Nephron progenitor cell (in vitro differentiated cells): ENCODE measurements around the gene ACVR1B.

Source experiments
- DNase-seq: peaks from one replicate; pipeline ENCODE4 v3.0.0; 2021
- H3K27ac Mint-ChIP-seq: 2 replicates; pipeline ENCODE4 v1.8.0; 2021; ENCODE audit warnings: mild to moderate bottlenecking, moderate library complexity, mixed read lengths
- H3K27me3 Mint-ChIP-seq: 2 replicates; pipeline ENCODE4 v1.8.0; 2021; ENCODE audit warnings: mild to moderate bottlenecking, low read depth, mixed read lengths; ENCODE audit not compliant: poor library complexity
- H3K36me3 Mint-ChIP-seq: 2 replicates; pipeline ENCODE4 v1.8.0; 2021; ENCODE audit warnings: low read depth, mixed read lengths
- H3K4me1 Mint-ChIP-seq: 2 replicates; pipeline ENCODE4 v1.8.0; 2021; ENCODE audit warnings: mixed read lengths
- H3K4me3 Mint-ChIP-seq: 2 replicates; pipeline ENCODE4 v1.8.0; 2021; ENCODE audit warnings: mild to moderate bottlenecking, moderate library complexity, mixed read lengths
- H3K9me3 Mint-ChIP-seq: 2 replicates; pipeline ENCODE4 v1.8.0; 2021; ENCODE audit warnings: mild to moderate bottlenecking, moderate library complexity, mixed read lengths
- CTCF ChIP-seq: fragments of 200-600 bp; sonication (generic); IDR thresholded peaks from 2 replicates; pipeline ENCODE4 v1.5.0; 2021; ENCODE audit warnings: antibody characterized with exemption

ACVR1B gene

GRCh38 chr12:51972422-51972812, 20.9 kb downstream of the ACVR1B start:
- no peaks in the 10 kb centered on the region for H3K27me3 Mint-ChIP-seq
- no peak for DNase-seq
- no peak overlapping the region for H3K4me3 Mint-ChIP-seq
- H3K36me3 Mint-ChIP-seq, result peaks cover 36% of the 10 kb centered on the region
- peaks cover 45% of the 10 kb centered on the region for H3K4me1 Mint-ChIP-seq
- no peak overlapping the region for H3K27ac Mint-ChIP-seq
- no peak for TF ChIP-seq CTCF
- H3K9me3 Mint-ChIP-seq, result no peaks in the 10 kb centered on the region

- H3K27ac Mint-ChIP-seq, result peak overlapping the region; percentile 26
- H3K9me3 Mint-ChIP-seq, result no peaks in the 10 kb centered on the region
- DNase-seq, result no peak
- peaks cover 45% of the 10 kb centered on the region for H3K4me1 Mint-ChIP-seq
- TF ChIP-seq CTCF, result no peak
- H3K4me3 Mint-ChIP-seq, result no peak overlapping the region
- no peaks in the 10 kb centered on the region for H3K27me3 Mint-ChIP-seq
- peaks cover 40% of the 10 kb centered on the region for H3K36me3 Mint-ChIP-seq
These were observed 21.4 kb downstream of the ACVR1B start for GRCh38 chr12:51972849-51973273.

GRCh38 chr12:51973560-51973959, 22.1 kb downstream of the ACVR1B start:
- no peak for DNase-seq
- no peak for TF ChIP-seq CTCF
- H3K4me3 Mint-ChIP-seq, result no peak overlapping the region
- H3K9me3 Mint-ChIP-seq, result no peaks in the 10 kb centered on the region
- H3K4me1 Mint-ChIP-seq, result peaks cover 45% of the 10 kb centered on the region
- H3K36me3 Mint-ChIP-seq, result peaks cover 47% of the 10 kb centered on the region
- H3K27me3 Mint-ChIP-seq, result no peaks in the 10 kb centered on the region
- peak overlapping the region; percentile 25 for H3K27ac Mint-ChIP-seq

GRCh38 chr12:51974646-51975045, 23.1 kb downstream of the ACVR1B start:
- TF ChIP-seq CTCF, result no peak
- Mint-ChIP-seq H3K9me3 (no peaks in the 10 kb centered on the region), H3K27ac (no peak overlapping the region), H3K4me3 (no peak overlapping the region), H3K36me3 (peaks cover 47% of the 10 kb centered on the region), H3K27me3 (no peaks in the 10 kb centered on the region), H3K4me1 (peaks cover 45% of the 10 kb centered on the region)
- no peak for DNase-seq

- Mint-ChIP-seq H3K27me3 (no peaks in the 10 kb centered on the region), H3K36me3 (peaks cover 50% of the 10 kb centered on the region), H3K9me3 (no peaks in the 10 kb centered on the region), H3K27ac (peak overlapping the region; percentile 51), H3K4me3 (no peak overlapping the region), H3K4me1 (peaks cover 41% of the 10 kb centered on the region)
- no peak for TF ChIP-seq CTCF
- no peak for DNase-seq
These were observed 23.7 kb downstream of the ACVR1B start for GRCh38 chr12:51975196-51975595.

GRCh38 chr12:51976376-51977160, 25.1 kb downstream of the ACVR1B start:
- Mint-ChIP-seq H3K27me3 (no peaks in the 10 kb centered on the region), H3K9me3 (no peaks in the 10 kb centered on the region), H3K36me3 (peaks cover 60% of the 10 kb centered on the region), H3K27ac (peak overlapping the region; percentile 39), H3K4me3 (no peak overlapping the region), H3K4me1 (peaks cover 32% of the 10 kb centered on the region)
- no peak for DNase-seq
- TF ChIP-seq CTCF, result no peak
